SK-N-MC (cell line): ENCODE results near the gene GPR17.

ENCODE experiments used
- EZH2 ChIP-seq: fragments of 200-600 bp; sonication (generic); IDR thresholded peaks from one replicate; pipeline ENCODE4 v1.6.1; 2017; ENCODE audit warnings: antibody characterized with exemption
- POLR2AphosphoS5 ChIP-seq: IDR thresholded peaks from 2 replicates; pipeline ENCODE4 v1.6.1; 2012; ENCODE audit warnings: mild to moderate bottlenecking, low read depth, low read length, borderline replicate concordance

- TF ChIP-seq POLR2AphosphoS5 (no peak), EZH2 (no peak)
These were observed 26.8 kb upstream of the GPR17 start for GRCh38 chr2:127619203-127619590.
